Ishikawa (cell line): ENCODE measurements around the gene PLXNA4.

Experiments
- CEBPB ChIP-seq: IDR thresholded peaks from 2 replicates; pipeline ENCODE4 v1.6.1; 2012
- CREB1 ChIP-seq: IDR thresholded peaks from 2 replicates; pipeline ENCODE4 v1.6.1; 2012; ENCODE audit warnings: low read depth
- EGR1 ChIP-seq: IDR thresholded peaks from 2 replicates; pipeline ENCODE4 v1.6.1; 2012
- EP300 ChIP-seq: IDR thresholded peaks from 2 replicates; pipeline ENCODE4 v1.6.1; 2012; ENCODE audit warnings: borderline replicate concordance
- FOXM1 ChIP-seq: IDR thresholded peaks from 2 replicates; pipeline ENCODE4 v1.6.1; 2012; ENCODE audit warnings: low read depth, borderline replicate concordance
- NFIC ChIP-seq: IDR thresholded peaks from 2 replicates; pipeline ENCODE4 v1.6.1; 2012
- RAD21 ChIP-seq: IDR thresholded peaks from 2 replicates; pipeline ENCODE4 v1.6.1; 2012; ENCODE audit warnings: low read depth
- REST ChIP-seq: IDR thresholded peaks from 2 replicates; pipeline ENCODE4 v1.6.1; 2012; ENCODE audit warnings: low read depth, mild to moderate bottlenecking
- TAF1 ChIP-seq: IDR thresholded peaks from 2 replicates; pipeline ENCODE4 v1.6.1; 2012; ENCODE audit warnings: low read depth, mild to moderate bottlenecking
- TCF12 ChIP-seq: IDR thresholded peaks from 2 replicates; pipeline ENCODE4 v1.6.1; 2012; ENCODE audit warnings: low read depth
- TEAD4 ChIP-seq: IDR thresholded peaks from 2 replicates; pipeline ENCODE4 v1.6.1; 2012
- YY1 ChIP-seq: IDR thresholded peaks from 2 replicates; pipeline ENCODE4 v1.6.1; 2012; ENCODE audit warnings: low read depth
- ZBTB7A ChIP-seq: IDR thresholded peaks from 2 replicates; pipeline ENCODE4 v1.6.1; 2012; ENCODE audit warnings: low read depth
- TF ChIP-seq, protein P1 (sequence below): IDR thresholded peaks from 2 replicates; pipeline ENCODE4 v1.6.1; 2012
- TF ChIP-seq, protein P2 (sequence below): IDR thresholded peaks from 2 replicates; pipeline ENCODE4 v1.6.1; 2012

PLXNA4 gene

DNA sequence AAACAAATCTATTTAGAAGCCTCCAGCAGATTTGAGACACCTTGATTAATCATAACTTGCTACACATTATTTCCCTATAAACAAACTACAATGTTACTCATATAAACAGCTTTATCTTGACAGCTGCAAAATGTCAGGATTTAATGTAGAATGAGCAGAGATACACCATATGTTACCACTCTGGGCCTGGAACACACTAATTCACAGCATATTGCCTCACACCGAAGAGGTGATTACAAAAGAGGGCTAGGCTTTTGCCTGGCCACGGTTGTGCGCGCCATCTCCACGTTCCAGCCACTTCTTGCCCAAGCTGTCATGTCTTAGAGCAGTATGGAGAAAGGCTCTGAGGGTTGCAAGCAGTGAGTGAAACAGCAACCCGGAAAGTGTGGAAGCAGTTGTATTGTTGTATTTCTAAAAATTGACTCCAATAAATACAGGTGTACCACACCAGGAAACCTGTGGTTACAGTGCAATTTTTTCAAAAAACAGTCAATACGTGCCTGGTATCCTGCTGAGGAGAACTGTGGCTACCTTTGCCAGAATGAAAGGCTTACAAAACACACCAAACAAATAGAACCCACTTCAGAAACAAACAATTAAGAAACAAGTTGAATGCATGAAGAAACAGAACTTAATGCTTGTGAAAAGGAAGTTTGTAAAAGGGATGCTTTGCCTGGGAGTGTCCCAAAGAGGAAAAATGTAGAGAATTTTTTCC is 498.1 kb downstream of the PLXNA4 start:
- TF ChIP-seq TAF1 (no peak), YY1 (no peak), CEBPB (no peak)

DNA sequence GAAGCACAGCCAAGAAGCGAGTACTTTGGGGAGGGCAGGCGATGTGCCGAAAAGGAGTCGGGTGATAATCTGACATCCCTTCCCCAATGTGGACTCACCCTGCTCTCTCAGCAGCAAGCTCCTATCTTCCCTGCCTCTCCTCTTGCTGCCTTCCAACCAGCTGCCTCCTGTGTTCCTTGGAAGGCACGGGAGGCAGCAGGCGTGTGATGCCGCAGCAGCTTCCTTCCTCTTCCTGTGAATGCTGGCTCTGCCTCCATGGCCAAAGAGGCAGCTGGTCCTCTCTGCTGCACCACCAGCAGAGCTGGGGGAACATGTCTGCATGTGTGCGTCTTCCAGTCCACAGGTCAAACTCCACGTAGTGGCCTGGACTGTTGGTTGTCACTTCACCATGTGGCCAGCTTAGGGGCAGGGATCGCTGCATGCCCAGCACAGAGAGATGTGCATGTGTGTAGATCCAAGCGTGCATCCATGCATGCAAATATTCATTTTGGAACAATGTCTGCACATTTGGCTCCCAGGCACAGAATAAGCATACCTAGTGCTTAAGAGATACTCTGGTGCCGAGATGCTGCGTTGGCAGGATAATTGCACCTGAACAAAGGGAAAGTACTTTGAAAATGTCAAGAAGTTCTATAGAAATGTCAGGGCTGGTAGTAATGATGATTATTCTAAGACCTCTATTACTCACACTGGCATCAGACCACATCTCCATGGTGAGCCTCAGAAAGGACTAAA is 499.8 kb downstream of the PLXNA4 start:
- TF ChIP-seq EP300 (no peak), CREB1 (no peak), TEAD4 (no peak), YY1 (no peak), CEBPB (no peak), REST (no peak), TCF12 (no peak), EGR1 (no peak), RAD21 (no peak), TAF1 (no peak), ZBTB7A (no peak), FOXM1 (no peak), NFIC (no peak)
- TF ChIP-seq, protein P1, sequence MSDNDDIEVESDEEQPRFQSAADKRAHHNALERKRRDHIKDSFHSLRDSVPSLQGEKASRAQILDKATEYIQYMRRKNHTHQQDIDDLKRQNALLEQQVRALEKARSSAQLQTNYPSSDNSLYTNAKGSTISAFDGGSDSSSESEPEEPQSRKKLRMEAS: no peak
- TF ChIP-seq, protein P2, sequence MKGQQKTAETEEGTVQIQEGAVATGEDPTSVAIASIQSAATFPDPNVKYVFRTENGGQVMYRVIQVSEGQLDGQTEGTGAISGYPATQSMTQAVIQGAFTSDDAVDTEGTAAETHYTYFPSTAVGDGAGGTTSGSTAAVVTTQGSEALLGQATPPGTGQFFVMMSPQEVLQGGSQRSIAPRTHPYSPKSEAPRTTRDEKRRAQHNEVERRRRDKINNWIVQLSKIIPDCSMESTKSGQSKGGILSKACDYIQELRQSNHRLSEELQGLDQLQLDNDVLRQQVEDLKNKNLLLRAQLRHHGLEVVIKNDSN: no peak

DNA sequence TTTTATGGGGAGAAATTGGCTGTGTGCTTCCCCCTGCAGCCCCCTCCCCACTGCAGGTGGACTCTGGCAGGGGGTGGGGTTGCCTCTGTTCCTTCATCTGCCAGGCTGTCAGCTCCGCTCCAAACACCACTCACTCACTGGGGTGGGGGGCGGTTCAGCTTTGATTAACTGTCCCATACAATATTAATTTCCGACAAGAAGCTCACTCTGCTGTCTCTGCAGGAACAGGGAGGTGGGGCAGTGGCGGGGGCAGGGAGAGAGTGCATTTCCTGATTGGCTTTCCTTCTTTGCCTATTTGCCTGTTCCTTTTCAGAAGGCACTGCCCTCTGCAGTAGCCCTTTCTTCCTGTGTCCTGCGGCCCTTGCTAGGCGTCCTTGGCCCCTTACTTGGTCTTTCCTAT is 500.8 kb downstream of the PLXNA4 start:
- no peak for TF ChIP-seq CEBPB
- no peak for TF ChIP-seq EGR1
- TF ChIP-seq YY1: no peak
- no peak for TF ChIP-seq REST
- TF ChIP-seq TEAD4: no peak

- TF ChIP-seq FOXM1 (no peak), CEBPB (no peak), TEAD4 (no peak), REST (no peak), RAD21 (no peak), TAF1 (no peak), EGR1 (no peak), ZBTB7A (no peak), TCF12 (no peak), CREB1 (no peak), YY1 (no peak)
- TF ChIP-seq, protein P2: no peak
- TF ChIP-seq, protein P1: no peak
These were observed 502.2 kb downstream of the PLXNA4 start for GRCh38 chr7:132073920-132074589.
